T-helper 17 cell (primary cell): ENCODE measurements around the gene RNF224. TPM values are rescaled to one million over a fixed set of nuclear protein-coding genes. Genes with fewer than 3 reads are reported as not detected.

Experiments used
- ATAC-seq: fragments of 150-1000 bp; cut with Tn5 transposase; 2 replicates; pipeline ENCODE4 v1.10.0; 2021; ENCODE audit warnings: mild to moderate bottlenecking, moderate library complexity
- DNase-seq, 3 donors: peaks; one replicate each; pipeline versions ENCODE4 v3.0.0 to v3.0.0-alpha.2; 2020 to 2021
- H3K9me3 ChIP-seq: one replicate; pipeline ENCODE4 v1.7.0; 2013; ENCODE audit warnings: low read length, mild to moderate bottlenecking; ENCODE audit not compliant: control insufficient read depth, poor library complexity, severe bottlenecking
- H3K27ac Mint-ChIP-seq: one replicate; pipeline ENCODE4 v1.8.0; 2022; ENCODE audit warnings: mild to moderate bottlenecking, moderate library complexity, mixed read lengths
- H3K27me3 Mint-ChIP-seq: one replicate; pipeline ENCODE4 v1.8.0; 2022; ENCODE audit warnings: mixed read lengths
- H3K36me3 Mint-ChIP-seq: one replicate; pipeline ENCODE4 v1.8.0; 2022; ENCODE audit warnings: low read depth, mixed read lengths
- H3K4me1 Mint-ChIP-seq: one replicate; pipeline ENCODE4 v1.8.0; 2022; ENCODE audit warnings: mild to moderate bottlenecking, mixed read lengths
- H3K4me3 Mint-ChIP-seq: one replicate; pipeline ENCODE4 v1.8.0; 2022; ENCODE audit warnings: mild to moderate bottlenecking, moderate library complexity, mixed read lengths
- total RNA-seq, 4 donors: library from RNA in 2 of 4; stranded (reverse) in 2 of 4; gene quantifications; one replicate each; pipeline ENCODE4 v1.2.3 and lab custom pipeline; 2022 to 2026

Gene RNF224
- total RNA-seq (not detected), total RNA-seq (lab: John Stamatoyannopoulos, UW) (0 to 0.08 reads per million in 2 donors)

DNA sequence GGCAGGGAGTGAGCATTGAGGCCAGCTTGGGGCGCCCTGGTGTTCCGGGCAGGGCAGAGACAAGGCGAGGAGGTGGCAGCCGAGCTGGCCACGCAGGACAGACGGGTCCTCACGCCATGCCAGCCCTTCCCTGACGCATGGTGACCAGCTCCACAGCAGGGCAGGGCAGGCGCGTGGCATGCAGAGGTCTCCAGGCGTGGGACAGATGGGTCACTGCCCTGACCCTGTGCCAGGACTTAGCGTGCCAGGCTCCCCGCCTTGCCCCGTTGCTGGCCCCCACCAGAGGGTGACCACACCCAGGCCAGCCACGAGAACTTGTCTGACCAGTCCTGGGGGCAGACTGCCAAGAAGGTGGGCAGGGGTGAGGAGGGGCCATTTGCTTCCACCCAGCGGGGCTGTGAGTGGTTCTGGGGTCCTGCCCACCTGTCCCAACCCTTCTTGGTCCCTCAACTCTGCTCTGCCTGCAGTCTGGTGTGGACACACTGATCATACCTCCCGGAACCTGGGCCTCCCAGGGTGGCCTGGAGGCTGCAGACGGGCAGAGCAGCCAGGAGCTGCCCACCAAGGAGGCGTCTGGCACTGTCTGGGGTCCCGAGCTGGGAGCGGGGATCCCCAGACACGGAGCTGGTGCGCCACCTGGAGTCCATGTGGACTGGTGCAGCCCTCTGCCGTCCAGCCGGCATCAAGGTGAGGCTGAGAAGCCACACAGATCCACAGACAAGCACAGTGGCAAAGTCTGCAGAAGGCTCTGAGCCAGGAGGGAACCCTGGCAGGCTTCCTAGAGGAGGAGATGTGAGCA, at the start of gene RNF224:
RNF224 (plus strand) TSS at position 449 of the 799 bp plus-strand sequence. CDS start 834 bp downstream, outside the sequence.
- Mint-ChIP-seq H3K36me3 (peaks cover 2% of the 10 kb centered on the region), H3K27ac (no peak within 1 kb of the TSS), H3K4me3 (no peak within 1 kb of the TSS), H3K4me1 (peaks cover 6% of the 10 kb centered on the region), H3K27me3 (peaks cover 6% of the 10 kb centered on the region)
- DNase-seq (peak; percentile 67 to 75 (median 70)), ATAC-seq (peak; percentile 43)
- H3K9me3 ChIP-seq, result no peaks in the 10 kb centered on the region

DNA sequence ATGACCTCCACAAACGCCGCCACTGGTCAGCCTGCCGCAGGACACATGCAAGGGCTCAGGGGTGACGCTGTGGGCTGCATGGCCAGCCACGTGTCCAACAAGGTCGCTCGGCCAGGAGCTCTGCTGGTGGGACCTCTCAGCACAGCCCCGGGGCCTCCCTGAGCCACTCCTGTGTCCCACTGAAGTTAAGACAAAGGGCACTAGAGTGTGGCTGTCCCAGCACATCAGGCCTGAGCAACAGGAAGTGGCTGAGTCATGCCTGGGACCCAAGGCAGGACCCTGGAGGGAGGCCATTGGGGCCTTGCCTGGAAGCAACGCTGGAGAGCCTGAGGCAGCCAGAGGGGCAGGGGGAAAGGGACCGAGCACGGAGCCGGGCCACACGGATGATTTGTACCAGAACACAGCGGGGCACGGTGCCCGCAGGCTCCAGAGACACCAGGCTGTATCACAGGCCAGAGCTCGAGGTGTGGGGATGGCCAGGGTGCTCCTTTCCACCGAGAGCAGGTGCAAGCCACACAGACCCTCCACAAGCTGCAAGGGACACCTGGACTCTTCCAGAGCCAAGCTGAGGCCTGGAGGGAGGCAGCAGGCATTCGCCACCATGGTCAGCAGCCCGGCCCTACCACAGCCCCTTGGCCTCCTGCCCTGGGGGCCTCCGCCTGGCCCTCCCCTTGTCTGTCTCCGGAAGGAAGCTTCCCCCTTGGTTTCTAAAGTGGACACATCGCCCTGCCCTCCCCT, 48.9 kb upstream of the RNF224 start:
- Mint-ChIP-seq H3K4me3 (no peak overlapping the region), H3K4me1 (peaks cover 4% of the 10 kb centered on the region)

GRCh38 chr9:137178939-137179630, 48.2 kb upstream of the RNF224 start:
- ATAC-seq, result no peak
- Mint-ChIP-seq H3K4me1 (peaks cover 6% of the 10 kb centered on the region), H3K27ac (no peak overlapping the region), H3K4me3 (no peak overlapping the region), H3K36me3 (peaks cover 3% of the 10 kb centered on the region), H3K27me3 (no peaks in the 10 kb centered on the region)
- no peaks in the 10 kb centered on the region for H3K9me3 ChIP-seq
- no peak for DNase-seq

More for the DNA sequence above, 48.9 kb upstream of the RNF224 start:
- Mint-ChIP-seq H3K27ac (no peak overlapping the region), H3K27me3 (peaks cover under 1% of the 10 kb centered on the region), H3K36me3 (peaks cover 3% of the 10 kb centered on the region)
- no peaks in the 10 kb centered on the region for H3K9me3 ChIP-seq
- ATAC-seq (no peak), DNase-seq (no peak)

DNA sequence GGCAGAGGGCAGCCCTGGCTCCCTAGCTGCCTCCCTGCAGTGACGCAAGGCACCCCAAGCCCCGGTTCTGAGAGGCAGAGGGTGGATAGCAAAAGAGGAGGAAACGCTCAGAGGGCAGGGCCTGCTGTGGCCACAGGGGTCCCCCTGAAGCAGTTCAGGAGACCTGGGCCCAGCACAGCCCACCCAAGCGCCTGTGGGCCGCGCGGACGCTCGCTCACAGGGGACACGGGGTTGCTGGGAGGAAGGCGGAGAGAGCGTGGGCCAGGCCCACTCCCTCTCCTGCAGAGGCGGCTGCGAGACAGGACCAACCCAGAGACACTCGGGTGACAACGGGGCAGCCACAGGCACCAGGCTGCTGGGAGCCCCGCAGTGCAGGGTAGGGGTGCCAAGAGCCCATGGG, 47.5 kb upstream of the RNF224 start:
- no peaks in the 10 kb centered on the region for H3K9me3 ChIP-seq
- Mint-ChIP-seq H3K36me3 (peaks cover 3% of the 10 kb centered on the region), H3K27me3 (no peaks in the 10 kb centered on the region), H3K4me1 (peaks cover 10% of the 10 kb centered on the region), H3K4me3 (no peak overlapping the region), H3K27ac (no peak overlapping the region)
- no peak for DNase-seq
- no peak for ATAC-seq

GRCh38 chr9:137180491-137180890, 46.8 kb upstream of the RNF224 start:
- Mint-ChIP-seq H3K27me3 (no peaks in the 10 kb centered on the region), H3K36me3 (peaks cover 3% of the 10 kb centered on the region), H3K4me3 (no peak overlapping the region), H3K27ac (no peak overlapping the region), H3K4me1 (peaks cover 10% of the 10 kb centered on the region)
- no peak for DNase-seq
- no peak for ATAC-seq
- no peaks in the 10 kb centered on the region for H3K9me3 ChIP-seq

- ATAC-seq (no peak), DNase-seq (no peak)
- peaks cover 3% of the 10 kb centered on the region for H3K36me3 Mint-ChIP-seq
- peaks cover 10% of the 10 kb centered on the region for H3K4me1 Mint-ChIP-seq
- H3K4me3 Mint-ChIP-seq, result no peak overlapping the region
- peak overlapping the region; percentile 80 for H3K27ac Mint-ChIP-seq
- H3K9me3 ChIP-seq, result no peaks in the 10 kb centered on the region
- no peaks in the 10 kb centered on the region for H3K27me3 Mint-ChIP-seq
Observed at GRCh38 chr9:137181680-137182079, 45.6 kb upstream of the RNF224 start.

- DNase-seq, result no peak
- Mint-ChIP-seq H3K27me3 (no peaks in the 10 kb centered on the region), H3K36me3 (peaks cover 3% of the 10 kb centered on the region), H3K4me1 (peaks cover 12% of the 10 kb centered on the region), H3K27ac (no peak overlapping the region), H3K4me3 (no peak overlapping the region)
- H3K9me3 ChIP-seq, result no peaks in the 10 kb centered on the region
- no peak for ATAC-seq
Observed at GRCh38 chr9:137182836-137183235, 44.5 kb upstream of the RNF224 start.

GRCh38 chr9:137183980-137184595, 43.2 kb upstream of the RNF224 start:
- Mint-ChIP-seq H3K27me3 (no peaks in the 10 kb centered on the region), H3K36me3 (peaks cover 3% of the 10 kb centered on the region), H3K27ac (no peak overlapping the region), H3K4me1 (peaks cover 19% of the 10 kb centered on the region), H3K4me3 (peak overlapping the region; percentile 21)
- ATAC-seq, result no peak
- no peaks in the 10 kb centered on the region for H3K9me3 ChIP-seq
- DNase-seq, result no peak

GRCh38 chr9:137184881-137185660, 42.2 kb upstream of the RNF224 start:
- peaks cover 25% of the 10 kb centered on the region for H3K4me1 Mint-ChIP-seq
- no peaks in the 10 kb centered on the region for H3K27me3 Mint-ChIP-seq
- peaks cover 3% of the 10 kb centered on the region for H3K36me3 Mint-ChIP-seq
- ATAC-seq, result no peak
- no peaks in the 10 kb centered on the region for H3K9me3 ChIP-seq
- H3K4me3 Mint-ChIP-seq, result no peak overlapping the region
- DNase-seq, result no peak
- no peak overlapping the region for H3K27ac Mint-ChIP-seq

DNA sequence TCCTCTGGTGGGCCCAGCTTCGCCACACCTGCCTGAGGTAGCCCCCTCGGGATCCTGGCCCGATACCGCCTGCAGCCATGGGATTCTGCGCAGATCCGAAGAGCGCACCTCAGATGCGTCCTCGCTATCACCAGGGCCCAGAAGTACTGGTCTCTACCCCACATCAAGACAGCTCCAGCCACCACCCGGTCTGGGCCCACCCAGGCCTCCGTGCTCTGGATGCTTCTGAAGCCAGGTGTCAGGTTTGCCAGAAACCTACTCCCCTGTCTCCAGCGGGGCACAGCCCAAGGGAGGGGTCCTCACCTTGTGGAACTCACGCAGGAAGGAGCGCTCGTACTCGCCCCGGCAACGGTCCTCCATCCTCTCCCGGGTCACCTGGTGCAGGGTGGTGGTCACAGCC, 41.4 kb upstream of the RNF224 start:
- no peak for DNase-seq
- Mint-ChIP-seq H3K27ac (no peak overlapping the region), H3K4me1 (peaks cover 30% of the 10 kb centered on the region), H3K27me3 (no peaks in the 10 kb centered on the region), H3K36me3 (peaks cover 3% of the 10 kb centered on the region), H3K4me3 (no peak overlapping the region)
- no peaks in the 10 kb centered on the region for H3K9me3 ChIP-seq
- ATAC-seq, result no peak

- no peaks in the 10 kb centered on the region for H3K9me3 ChIP-seq
- ATAC-seq, result no peak
- Mint-ChIP-seq H3K27me3 (no peaks in the 10 kb centered on the region), H3K36me3 (peaks cover 3% of the 10 kb centered on the region), H3K4me3 (no peak overlapping the region), H3K27ac (peak overlapping the region; percentile 89), H3K4me1 (peaks cover 31% of the 10 kb centered on the region)
- DNase-seq, result no peak
Observed at GRCh38 chr9:137186385-137186784, 40.9 kb upstream of the RNF224 start.

- Mint-ChIP-seq H3K27me3 (no peaks in the 10 kb centered on the region), H3K4me1 (peaks cover 28% of the 10 kb centered on the region), H3K36me3 (no peaks in the 10 kb centered on the region), H3K27ac (peak overlapping the region; percentile 89), H3K4me3 (peak overlapping the region; percentile 94)
- DNase-seq (no peak), ATAC-seq (no peak)
- H3K9me3 ChIP-seq, result no peaks in the 10 kb centered on the region
Observed at GRCh38 chr9:137187386-137187785, 39.9 kb upstream of the RNF224 start.
